ENCODE data around the gene OCSTAMP. TPM values are rescaled to one million over a fixed set of nuclear protein-coding genes. Genes with fewer than 3 reads are reported as not detected.

The OCSTAMP gene
- total RNA-seq, 2 donors from 2014 or later = not detected

DNA sequence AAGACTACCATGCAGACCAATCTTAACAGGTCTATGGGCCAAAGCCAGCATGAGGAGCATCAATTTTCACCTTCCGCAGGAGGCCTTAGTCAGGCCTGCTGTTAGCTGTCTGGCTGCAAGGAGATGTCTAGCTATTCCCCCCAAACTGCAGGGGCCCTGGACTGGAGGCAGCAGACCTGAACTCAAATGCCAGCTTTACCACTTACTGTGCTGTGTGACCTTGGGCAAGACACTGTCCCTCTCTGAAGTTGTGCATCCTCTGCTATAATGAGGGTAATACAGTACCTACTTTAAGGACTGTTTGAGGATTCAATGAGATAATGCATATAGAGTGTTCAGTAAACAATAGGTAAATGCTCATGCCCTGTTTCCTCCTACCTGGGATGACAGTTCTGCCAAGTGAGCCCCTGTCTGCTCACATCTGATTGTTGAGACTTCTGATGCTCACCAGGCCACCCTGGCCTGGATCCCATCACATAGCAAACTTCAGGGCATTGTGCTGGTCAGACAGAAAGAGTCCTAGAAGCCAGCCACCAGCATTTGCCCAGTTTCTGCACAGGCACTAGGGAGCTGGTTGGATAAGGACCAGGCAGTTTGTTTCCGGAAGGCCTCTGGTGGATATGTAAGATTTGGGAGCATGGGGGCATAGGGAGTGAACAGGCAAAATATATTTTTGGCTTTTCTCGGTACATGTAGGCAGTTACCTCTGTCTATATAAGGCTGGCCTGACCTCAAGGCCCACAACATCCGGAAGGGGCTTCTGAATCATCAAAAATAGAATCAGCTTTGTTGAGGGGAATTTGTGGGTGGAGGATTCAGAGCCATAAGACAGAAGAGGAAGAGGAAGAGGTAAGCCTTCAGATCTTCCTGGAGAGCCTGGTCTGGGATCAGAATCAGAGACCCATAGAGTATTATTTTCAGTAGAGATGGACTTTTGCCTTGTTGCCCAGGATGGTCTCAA lies 2.3 kb upstream of the OCSTAMP start:
- Histone ChIP-seq H3K4me1 (no peaks in the 10 kb centered on the region), H3K9ac (ENCODE audit: low read depth in 2 of 2, low read length in 2 of 2) (no peak overlapping the region), H3K27ac (no peak overlapping the region), H3K9me3 (no peaks in the 10 kb centered on the region), H3K36me3 (no peaks in the 10 kb centered on the region), H3K4me3 (no peak overlapping the region), H3K27me3 (no peaks in the 10 kb centered on the region)
- TF ChIP-seq, protein P1, sequence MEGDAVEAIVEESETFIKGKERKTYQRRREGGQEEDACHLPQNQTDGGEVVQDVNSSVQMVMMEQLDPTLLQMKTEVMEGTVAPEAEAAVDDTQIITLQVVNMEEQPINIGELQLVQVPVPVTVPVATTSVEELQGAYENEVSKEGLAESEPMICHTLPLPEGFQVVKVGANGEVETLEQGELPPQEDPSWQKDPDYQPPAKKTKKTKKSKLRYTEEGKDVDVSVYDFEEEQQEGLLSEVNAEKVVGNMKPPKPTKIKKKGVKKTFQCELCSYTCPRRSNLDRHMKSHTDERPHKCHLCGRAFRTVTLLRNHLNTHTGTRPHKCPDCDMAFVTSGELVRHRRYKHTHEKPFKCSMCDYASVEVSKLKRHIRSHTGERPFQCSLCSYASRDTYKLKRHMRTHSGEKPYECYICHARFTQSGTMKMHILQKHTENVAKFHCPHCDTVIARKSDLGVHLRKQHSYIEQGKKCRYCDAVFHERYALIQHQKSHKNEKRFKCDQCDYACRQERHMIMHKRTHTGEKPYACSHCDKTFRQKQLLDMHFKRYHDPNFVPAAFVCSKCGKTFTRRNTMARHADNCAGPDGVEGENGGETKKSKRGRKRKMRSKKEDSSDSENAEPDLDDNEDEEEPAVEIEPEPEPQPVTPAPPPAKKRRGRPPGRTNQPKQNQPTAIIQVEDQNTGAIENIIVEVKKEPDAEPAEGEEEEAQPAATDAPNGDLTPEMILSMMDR (IDR thresholded peaks at IDR 0.05) = no peak
- intact Hi-C loops (cut with DNase I) = no loop called here
- DNase-seq = no peak

DNA sequence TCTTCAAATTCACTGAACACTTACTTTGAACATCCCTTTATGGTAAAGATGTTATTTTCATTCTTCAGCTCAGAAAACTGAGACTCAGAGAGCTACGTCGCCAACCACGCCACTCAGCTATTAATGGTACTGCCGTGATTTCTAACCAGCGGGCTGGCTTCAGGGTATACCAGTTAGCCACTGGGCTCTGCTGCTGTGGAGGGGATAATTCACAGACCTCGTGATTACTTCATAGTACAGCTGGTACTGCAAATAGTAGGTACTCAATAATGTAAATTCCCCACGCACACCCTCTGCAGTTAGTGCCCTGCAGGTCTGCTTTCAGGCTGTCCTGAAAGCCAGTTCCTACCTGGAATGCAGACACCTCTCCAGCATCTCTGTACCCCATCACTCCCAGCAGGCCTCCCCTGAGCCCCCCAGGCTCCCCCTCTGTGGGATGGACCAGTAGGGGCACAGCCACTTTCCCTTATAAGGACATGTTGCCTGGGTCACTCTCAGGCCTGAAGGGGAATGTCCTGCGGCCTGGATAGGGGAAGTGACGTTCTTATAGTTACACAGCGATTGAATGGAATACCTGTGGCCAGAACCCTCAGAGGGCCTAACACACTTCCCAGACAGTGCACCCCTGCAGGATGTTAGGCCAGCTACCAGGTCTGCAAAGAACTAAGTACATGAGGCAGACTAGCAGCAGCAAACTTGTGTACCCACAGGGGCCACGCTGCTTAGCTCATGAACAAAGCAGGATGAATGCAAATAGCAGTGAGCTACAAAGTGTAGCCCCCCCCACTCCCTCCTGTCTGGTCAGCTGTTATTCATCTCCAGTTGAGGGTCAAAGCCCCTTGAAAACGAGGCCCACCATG lies 1.3 kb upstream of the OCSTAMP start:
- Histone ChIP-seq H3K27ac (no peak overlapping the region), H3K36me3 (no peaks in the 10 kb centered on the region), H3K9me3 (no peaks in the 10 kb centered on the region), H3K9ac (ENCODE audit: low read depth in 2 of 2, low read length in 2 of 2) (no peak overlapping the region), H3K4me3 (no peak overlapping the region), H3K4me1 (no peaks in the 10 kb centered on the region), H3K27me3 (no peaks in the 10 kb centered on the region)
- intact Hi-C loops (cut with DNase I) = no loop called here
- TF ChIP-seq, protein P1 (IDR thresholded peaks at IDR 0.05) = no peak
- DNase-seq = no peak

- H3K36me3 ChIP-seq = no peaks in the 10 kb centered on the region
- no peak for DNase-seq
- no peak overlapping the region for H3K4me3 ChIP-seq
- H3K9me3 ChIP-seq = no peaks in the 10 kb centered on the region
- no peaks in the 10 kb centered on the region for H3K4me1 ChIP-seq
- H3K9ac ChIP-seq (ENCODE audit: low read depth in 2 of 2, low read length in 2 of 2) = no peak overlapping the region
- TF ChIP-seq, protein P1 (IDR thresholded peaks at IDR 0.05) = no peak
- H3K27ac ChIP-seq = no peak overlapping the region
- intact Hi-C loops (cut with DNase I) = no loop called here
- H3K27me3 ChIP-seq = no peaks in the 10 kb centered on the region
These were observed 1.1 kb downstream of the OCSTAMP start for GRCh38 chr20:46549188-46549972.

GRCh38 chr20:46548688-46549087 lies 1.8 kb downstream of the OCSTAMP start:
- Histone ChIP-seq H3K27me3 (no peaks in the 10 kb centered on the region), H3K4me1 (no peaks in the 10 kb centered on the region), H3K9ac (ENCODE audit: low read depth in 2 of 2, low read length in 2 of 2) (no peak overlapping the region), H3K36me3 (no peaks in the 10 kb centered on the region), H3K4me3 (no peak overlapping the region), H3K9me3 (no peaks in the 10 kb centered on the region), H3K27ac (no peak overlapping the region)
- intact Hi-C loops (cut with DNase I) = no loop called here
- TF ChIP-seq, protein P1 (IDR thresholded peaks at IDR 0.05) = no peak
- no peak for DNase-seq

- Histone ChIP-seq H3K9ac (ENCODE audit: low read depth in 2 of 2, low read length in 2 of 2) (no peak overlapping the region), H3K27ac (no peak overlapping the region), H3K27me3 (no peaks in the 10 kb centered on the region), H3K36me3 (no peaks in the 10 kb centered on the region), H3K9me3 (no peaks in the 10 kb centered on the region), H3K4me1 (no peaks in the 10 kb centered on the region), H3K4me3 (no peak overlapping the region)
- no peak for DNase-seq
- TF ChIP-seq, protein P1 (IDR thresholded peaks at IDR 0.05) = no peak
- intact Hi-C loops (cut with DNase I) = no loop called here
These were observed 2.5 kb downstream of the OCSTAMP start for GRCh38 chr20:46547995-46548394.
